ENCODE results near the gene PLXNA4.

The PLXNA4 gene

DNA sequence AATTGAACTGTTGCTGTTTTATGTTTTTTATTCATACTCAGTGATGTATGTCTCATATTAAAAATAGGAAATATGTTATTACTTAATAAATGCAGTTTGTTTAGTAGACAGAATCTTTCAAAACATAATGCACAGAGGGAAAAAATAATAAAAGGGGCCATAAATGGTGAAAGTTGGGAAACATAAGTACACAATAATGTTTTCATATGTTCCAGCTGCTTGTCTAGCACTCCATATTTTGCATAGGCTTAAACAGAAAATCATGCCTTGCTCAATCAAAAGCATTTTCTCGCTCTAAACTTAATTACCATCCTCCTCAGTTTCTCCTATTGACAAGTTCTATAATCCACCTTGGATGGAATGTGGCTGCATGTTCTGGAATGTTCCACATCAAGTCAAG, 333.2 kb downstream of the PLXNA4 start:
- no peak overlapping the region for H2BK12ac ChIP-seq (ENCODE audit: low read length in 2 of 2)
- WGBS, result 100% methylated on average over 1 of the region's 1 CpG
- no peak overlapping the region for H2BK5ac ChIP-seq (ENCODE audit: low read depth, low read length, poor library complexity, severe bottlenecking)
- H2BK120ac ChIP-seq (ENCODE audit: low read depth, low read length), result no peak overlapping the region
- H3K9ac ChIP-seq (ENCODE audit: low read length), result no peak overlapping the region
- H3K79me1 ChIP-seq (replicated peaks; ENCODE audit: low read length, poor library complexity, severe bottlenecking), result no peaks in the 10 kb centered on the region
- no peak overlapping the region for H3K14ac ChIP-seq (ENCODE audit: low read length in 2 of 2)
- H3K23ac ChIP-seq (ENCODE audit: low read length in 2 of 2), result no peak overlapping the region
- H4K91ac ChIP-seq (ENCODE audit: low read length), result no peak overlapping the region
- peaks cover 0 to 5% of the 10 kb centered on the region in 2 experiments for H3K27me3 ChIP-seq (ENCODE audit: control insufficient read depth in 1 of 2, insufficient read depth in 1 of 2, low read length in 2 of 2)
- H2AFZ ChIP-seq (ENCODE audit: low read depth, low read length), result no peak overlapping the region
- no peak overlapping the region for H4K8ac ChIP-seq (ENCODE audit: low read length)
- no peak overlapping the region for H3K27ac ChIP-seq (ENCODE audit: low read length, poor library complexity, severe bottlenecking)
- DNase-seq, result no peak
- no peaks in the 10 kb centered on the region for H3K9me3 ChIP-seq (ENCODE audit: control insufficient read depth, low read length)
- H3K4me3 ChIP-seq (ENCODE audit: insufficient read depth in 1 of 2, low read depth in 1 of 2, low read length in 2 of 2), result no peak overlapping the region
- H2BK15ac ChIP-seq (ENCODE audit: low read depth, poor library complexity, severe bottlenecking), result no peak overlapping the region
- no peak overlapping the region for H3K18ac ChIP-seq (ENCODE audit: low read depth in 1 of 2, low read length in 2 of 2)
- no peak overlapping the region for H3K4ac ChIP-seq (ENCODE audit: low read depth in 1 of 2, low read length in 2 of 2)
- H3K4me2 ChIP-seq (ENCODE audit: low read length, poor library complexity, severe bottlenecking), result no peak overlapping the region
- peaks cover 0 to 16% of the 10 kb centered on the region in 2 experiments for H3K36me3 ChIP-seq (ENCODE audit: control insufficient read depth in 1 of 2, insufficient read depth in 2 of 2, low read depth in 1 of 2, low read length in 2 of 2)
- no peak overlapping the region for H2AK5ac ChIP-seq (ENCODE audit: low read length, severe bottlenecking)
- H3K4me1 ChIP-seq (ENCODE audit: control insufficient read depth, insufficient read depth, low read depth, low read length), result no peaks in the 10 kb centered on the region

DNA sequence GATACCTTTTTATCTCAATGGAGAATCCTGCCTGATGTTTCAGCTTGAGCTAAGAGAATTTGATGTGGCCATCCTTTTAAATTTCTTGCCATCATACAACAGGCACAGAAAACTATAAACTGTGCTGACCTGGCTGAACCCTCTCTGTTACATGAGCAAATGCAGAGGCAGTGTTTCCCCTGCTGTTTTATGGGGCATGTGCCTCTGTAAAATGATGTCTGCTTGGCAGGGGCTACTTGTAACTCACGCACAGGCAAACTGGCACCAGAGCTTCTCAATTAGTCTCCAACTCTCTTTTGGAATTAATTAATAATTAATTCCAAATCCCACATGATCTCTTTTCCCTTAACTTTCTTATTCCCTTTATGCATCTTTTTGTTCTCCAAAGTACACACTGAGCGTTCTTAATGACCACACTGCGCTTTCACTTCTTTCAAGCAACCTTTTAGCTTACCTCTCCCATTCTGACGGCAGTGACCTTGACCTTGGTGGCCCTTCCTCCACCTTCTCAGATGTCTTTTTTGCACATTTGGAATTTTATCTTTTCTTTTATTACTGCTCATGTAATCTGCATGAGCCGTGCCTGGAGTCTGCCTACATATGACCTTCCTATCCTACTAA, 334.0 kb downstream of the PLXNA4 start:
- WGBS, result 83% methylated on average over 5 of the region's 5 CpGs
- Histone ChIP-seq H2AFZ (ENCODE audit: low read depth, low read length) (no peak overlapping the region), H3K18ac (ENCODE audit: low read depth in 1 of 2, low read length in 2 of 2) (no peak overlapping the region)

GRCh38 chr7:132240821-132241422, 335.3 kb downstream of the PLXNA4 start:
- H3K4ac ChIP-seq (ENCODE audit: low read depth in 1 of 2, low read length in 2 of 2), result no peak overlapping the region
- 67% methylated on average over 6 of the region's 6 CpGs for WGBS

More for the DNA sequence above, 334.0 kb downstream of the PLXNA4 start:
- H3K9me3 ChIP-seq (ENCODE audit: control insufficient read depth, low read length), result no peaks in the 10 kb centered on the region
- no peaks in the 10 kb centered on the region for H3K4me1 ChIP-seq (ENCODE audit: control insufficient read depth, insufficient read depth, low read depth, low read length)
- no peak overlapping the region for H2BK15ac ChIP-seq (ENCODE audit: low read depth, poor library complexity, severe bottlenecking)
- H2AK5ac ChIP-seq (ENCODE audit: low read length, severe bottlenecking), result no peak overlapping the region
- no peaks in the 10 kb centered on the region for H3K79me1 ChIP-seq (replicated peaks; ENCODE audit: low read length, poor library complexity, severe bottlenecking)
- H3K27ac ChIP-seq (ENCODE audit: low read length, poor library complexity, severe bottlenecking), result no peak overlapping the region
- H3K36me3 ChIP-seq (ENCODE audit: control insufficient read depth in 1 of 2, insufficient read depth in 2 of 2, low read depth in 1 of 2, low read length in 2 of 2), result peaks cover 0 to 16% of the 10 kb centered on the region in 2 experiments
- H3K14ac ChIP-seq (ENCODE audit: low read length in 2 of 2), result no peak overlapping the region
- no peak overlapping the region for H3K23ac ChIP-seq (ENCODE audit: low read length in 2 of 2)
- H2BK5ac ChIP-seq (ENCODE audit: low read depth, low read length, poor library complexity, severe bottlenecking), result no peak overlapping the region
- no peak overlapping the region for H4K91ac ChIP-seq (ENCODE audit: low read length)
- no peak overlapping the region for H2BK120ac ChIP-seq (ENCODE audit: low read depth, low read length)
- no peak overlapping the region for H3K4ac ChIP-seq (ENCODE audit: low read depth in 1 of 2, low read length in 2 of 2)
- H2BK12ac ChIP-seq (ENCODE audit: low read length in 2 of 2), result no peak overlapping the region
- no peak overlapping the region for H3K4me3 ChIP-seq (ENCODE audit: insufficient read depth in 1 of 2, low read depth in 1 of 2, low read length in 2 of 2)
- H3K27me3 ChIP-seq (ENCODE audit: control insufficient read depth in 1 of 2, insufficient read depth in 1 of 2, low read length in 2 of 2), result peaks cover 0 to 5% of the 10 kb centered on the region in 2 experiments
- H3K9ac ChIP-seq (ENCODE audit: low read length), result no peak overlapping the region
- DNase-seq, result no peak
- no peak overlapping the region for H4K8ac ChIP-seq (ENCODE audit: low read length)
- no peak overlapping the region for H3K4me2 ChIP-seq (ENCODE audit: low read length, poor library complexity, severe bottlenecking)

GRCh38 chr7:132240262-132240661, 336.0 kb downstream of the PLXNA4 start:
- H3K27me3 ChIP-seq (ENCODE audit: control insufficient read depth in 1 of 2, insufficient read depth in 1 of 2, low read length in 2 of 2), result peaks cover 0 to 5% of the 10 kb centered on the region in 2 experiments
- H3K4me2 ChIP-seq (ENCODE audit: low read length, poor library complexity, severe bottlenecking), result no peak overlapping the region
- H3K27ac ChIP-seq (ENCODE audit: low read length, poor library complexity, severe bottlenecking), result no peak overlapping the region
- no peak overlapping the region for H3K23ac ChIP-seq (ENCODE audit: low read length in 2 of 2)
- no peak overlapping the region for H2AK5ac ChIP-seq (ENCODE audit: low read length, severe bottlenecking)
- H4K91ac ChIP-seq (ENCODE audit: low read length), result no peak overlapping the region
- no peaks in the 10 kb centered on the region for H3K9me3 ChIP-seq (ENCODE audit: control insufficient read depth, low read length)
- H3K18ac ChIP-seq (ENCODE audit: low read depth in 1 of 2, low read length in 2 of 2), result no peak overlapping the region
- no peak overlapping the region for H2BK5ac ChIP-seq (ENCODE audit: low read depth, low read length, poor library complexity, severe bottlenecking)
- no peaks in the 10 kb centered on the region for H3K79me1 ChIP-seq (replicated peaks; ENCODE audit: low read length, poor library complexity, severe bottlenecking)
- 62% methylated on average over 3 of the region's 3 CpGs for WGBS
- H3K4ac ChIP-seq (ENCODE audit: low read depth in 1 of 2, low read length in 2 of 2), result no peak overlapping the region
- H2BK12ac ChIP-seq (ENCODE audit: low read length in 2 of 2), result no peak overlapping the region
- H2BK120ac ChIP-seq (ENCODE audit: low read depth, low read length), result no peak overlapping the region
- no peaks in the 10 kb centered on the region for H3K4me1 ChIP-seq (ENCODE audit: control insufficient read depth, insufficient read depth, low read depth, low read length)
- no peak for DNase-seq
- peaks cover 0 to 16% of the 10 kb centered on the region in 2 experiments for H3K36me3 ChIP-seq (ENCODE audit: control insufficient read depth in 1 of 2, insufficient read depth in 2 of 2, low read depth in 1 of 2, low read length in 2 of 2)
- H2BK15ac ChIP-seq (ENCODE audit: low read depth, poor library complexity, severe bottlenecking), result no peak overlapping the region
- no peak overlapping the region for H2AFZ ChIP-seq (ENCODE audit: low read depth, low read length)
- no peak overlapping the region for H4K8ac ChIP-seq (ENCODE audit: low read length)
- H3K9ac ChIP-seq (ENCODE audit: low read length), result no peak overlapping the region
- no peak overlapping the region for H3K14ac ChIP-seq (ENCODE audit: low read length in 2 of 2)
- no peak overlapping the region for H3K4me3 ChIP-seq (ENCODE audit: insufficient read depth in 1 of 2, low read depth in 1 of 2, low read length in 2 of 2)

More at GRCh38 chr7:132240821-132241422, 335.3 kb downstream of the PLXNA4 start:
- Histone ChIP-seq H3K4me1 (ENCODE audit: control insufficient read depth, insufficient read depth, low read depth, low read length) (no peaks in the 10 kb centered on the region), H3K18ac (ENCODE audit: low read depth in 1 of 2, low read length in 2 of 2) (no peak overlapping the region), H2AFZ (ENCODE audit: low read depth, low read length) (no peak overlapping the region), H4K8ac (ENCODE audit: low read length) (no peak overlapping the region), H3K36me3 (ENCODE audit: control insufficient read depth in 1 of 2, insufficient read depth in 2 of 2, low read depth in 1 of 2, low read length in 2 of 2) (peaks cover 0 to 16% of the 10 kb centered on the region in 2 experiments), H3K27ac (ENCODE audit: low read length, poor library complexity, severe bottlenecking) (no peak overlapping the region), H2BK5ac (ENCODE audit: low read depth, low read length, poor library complexity, severe bottlenecking) (no peak overlapping the region), H3K4me3 (ENCODE audit: insufficient read depth in 1 of 2, low read depth in 1 of 2, low read length in 2 of 2) (no peak overlapping the region), H3K9me3 (ENCODE audit: control insufficient read depth, low read length) (no peaks in the 10 kb centered on the region), H3K27me3 (ENCODE audit: control insufficient read depth in 1 of 2, insufficient read depth in 1 of 2, low read length in 2 of 2) (peaks cover 0 to 5% of the 10 kb centered on the region in 2 experiments), H2BK15ac (ENCODE audit: low read depth, poor library complexity, severe bottlenecking) (no peak overlapping the region), H3K79me1 (replicated peaks; ENCODE audit: low read length, poor library complexity, severe bottlenecking) (no peaks in the 10 kb centered on the region), H2BK12ac (ENCODE audit: low read length in 2 of 2) (no peak overlapping the region), H3K14ac (ENCODE audit: low read length in 2 of 2) (no peak overlapping the region), H2BK120ac (ENCODE audit: low read depth, low read length) (no peak overlapping the region), H2AK5ac (ENCODE audit: low read length, severe bottlenecking) (no peak overlapping the region), H3K23ac (ENCODE audit: low read length in 2 of 2) (no peak overlapping the region), H3K4me2 (ENCODE audit: low read length, poor library complexity, severe bottlenecking) (no peak overlapping the region), H3K9ac (ENCODE audit: low read length) (no peak overlapping the region), H4K91ac (ENCODE audit: low read length) (no peak overlapping the region)
- no peak for DNase-seq
